K562 (cell line): ENCODE data around the gene CAPN2. TPM values are rescaled to one million over a fixed set of nuclear protein-coding genes. Genes with fewer than 3 reads are reported as not detected.

Experiments
- C11orf30 ChIP-seq: fragments of 450-650 bp; IDR thresholded peaks from 2 replicates; pipeline ENCODE4 v1.6.1; 2016; ENCODE audit warnings: low read depth, mild to moderate bottlenecking
- CCNT2 ChIP-seq: IDR thresholded peaks from 2 replicates; pipeline ENCODE4 v1.6.1; 2011; ENCODE audit warnings: borderline replicate concordance, low read depth, mild to moderate bottlenecking, moderate library complexity, mixed read lengths, low read length; ENCODE audit not compliant: insufficient read length; ENCODE audit errors: extremely low read depth
- CEBPB ChIP-seq: fragments of 450-650 bp; IDR thresholded peaks from 2 replicates; pipeline ENCODE4 v1.6.1; 2016; ENCODE audit warnings: missing genetic modification characterization, missing compliant biosample characterization
- DMBX1 ChIP-seq: fragments of 250-450 bp; sonication (Bioruptor Pico); IDR thresholded peaks from 2 replicates; pipeline ENCODE4 v1.8.0; 2022; ENCODE audit warnings: inconsistent platforms, mild to moderate bottlenecking, moderate library complexity, borderline replicate concordance
- ESRRA ChIP-seq: fragments of 450-650 bp; IDR thresholded peaks from 2 replicates; pipeline ENCODE4 v1.6.1; 2014; ENCODE audit warnings: low read depth, mild to moderate bottlenecking, moderate library complexity, borderline replicate concordance
- JUN ChIP-seq, 2 experiments: sonication (generic) in 1 of 2; formaldehyde crosslinking in 1 of 2; IDR thresholded peaks; 2 replicates each; pipeline versions ENCODE4 v1.6.1 to v1.8.0; 2012 to 2022; ENCODE audit warnings: borderline replicate concordance in 2 of 2, mild to moderate bottlenecking in 2 of 2, improper control_type of control experiment in 1 of 2, low read depth in 1 of 2, low read length in 1 of 2, missing genetic modification reagents in 1 of 2
- KAT8 ChIP-seq: fragments of 450-650 bp; IDR thresholded peaks from 2 replicates; pipeline ENCODE4 v1.6.1; 2016; ENCODE audit warnings: low read depth, mild to moderate bottlenecking
- MAFK ChIP-seq: IDR thresholded peaks from 2 replicates; pipeline ENCODE4 v1.6.1; 2011; ENCODE audit warnings: low read length, improper control_type of control experiment
- MTA1 ChIP-seq: fragments of 450-650 bp; IDR thresholded peaks from 2 replicates; pipeline ENCODE4 v1.6.1; 2017; ENCODE audit warnings: borderline replicate concordance
- MYC ChIP-seq, 2 experiments: fragments of 250-450 bp in 1 of 2; sonication (Bioruptor Pico) in 1 of 2; IDR thresholded peaks; 2 replicates each; pipeline versions ENCODE4 v1.5.1 to v1.6.1; 2012 to 2021; ENCODE audit warnings: low read depth in 2 of 2, borderline replicate concordance in 1 of 2, improper control_type of control experiment in 1 of 2, low read length in 1 of 2, mild to moderate bottlenecking in 1 of 2, moderate library complexity in 1 of 2
- SMARCA5 ChIP-seq: fragments of 450-650 bp; IDR thresholded peaks from 2 replicates; pipeline ENCODE4 v1.6.1; 2016
- TOE1 ChIP-seq, 2 experiments: fragments of 450-650 bp in 1 of 2; sonication (generic) in 1 of 2; formaldehyde crosslinking in 1 of 2; IDR thresholded peaks; 2 replicates each; pipeline versions ENCODE4 v1.7.1 to v1.8.0; 2016 to 2022; ENCODE audit warnings: borderline replicate concordance in 2 of 2, mild to moderate bottlenecking in 2 of 2, antibody characterized with exemption in 1 of 2, inconsistent platforms in 1 of 2, low read depth in 1 of 2, missing genetic modification reagents in 1 of 2, moderate library complexity in 1 of 2
- ZNF133 ChIP-seq: fragments of 250-450 bp; sonication (Bioruptor Pico); IDR thresholded peaks from 2 replicates; pipeline ENCODE4 v1.4.0; 2020; ENCODE audit warnings: mild to moderate bottlenecking
- ZNF431 ChIP-seq: sonication (generic); formaldehyde crosslinking; IDR thresholded peaks from 2 replicates; pipeline ENCODE4 v1.8.0; 2022; ENCODE audit warnings: mild to moderate bottlenecking, missing genetic modification reagents
- ZNF764 ChIP-seq: fragments of 250-450 bp; sonication (Bioruptor Pico); IDR thresholded peaks from 2 replicates; pipeline ENCODE4 v1.4.0; 2020; ENCODE audit warnings: low read depth, mild to moderate bottlenecking, moderate library complexity
- ZZZ3 ChIP-seq: fragments of 450-650 bp; IDR thresholded peaks from 2 replicates; pipeline ENCODE4 v1.6.1; 2016; ENCODE audit warnings: antibody characterized with exemption, mild to moderate bottlenecking, moderate library complexity
- polyA plus RNA-seq, 8 experiments: library from polyadenylated mRNA; depleted of rRNA in 4 of 8; stranded (reverse) in 5 of 8; unstranded in 3 of 8; fragments of >200 nt; fragmentation: Nextera tagmentation in 2 of 8; fragmentation: Illumina TruSeq in 1 of 8; extraction: Ambion mirVana in 2 of 8; extraction: Trizol in 1 of 8; gene quantifications; 2 replicates each; pipeline versions ENCODE4 v1.2.1 to v1.2.3, GENCODE V29; 2011 to 2014; ENCODE audit warnings: inconsistent platforms in 1 of 8, missing spikeins in 1 of 8
- total RNA-seq, 7 experiments: library from RNA; depleted of rRNA in 6 of 7; stranded (reverse); fragments of >200 nt in 6 of 7; fragmentation: Illumina TruSeq in 2 of 7; extraction: Trizol in 2 of 7; gene quantifications; 2 replicates each; pipeline versions ENCODE4 v1.2.1 to v1.2.3, GENCODE V29; 2011 to 2021; ENCODE audit warnings: low replicate concordance in 1 of 7
- TF ChIP-seq, protein P1 (sequence below): fragments of 250-450 bp; sonication (Bioruptor Pico); IDR thresholded peaks from 2 replicates; pipeline ENCODE4 v1.4.0; 2020; ENCODE audit warnings: borderline replicate concordance
- TF ChIP-seq, protein P2 (sequence below), 2 experiments: fragments of 450-650 bp in 1 of 2; IDR thresholded peaks; 2 replicates each; pipeline ENCODE4 v1.6.1; 2011 to 2017; ENCODE audit warnings: low read depth in 2 of 2, antibody characterized with exemption in 1 of 2, borderline replicate concordance in 1 of 2, low read length in 1 of 2, mild to moderate bottlenecking in 1 of 2, mixed read lengths in 1 of 2; ENCODE audit not compliant: control insufficient read depth in 1 of 2
- TF ChIP-seq, protein P3 (sequence below), 2 experiments: fragments of 450-650 bp in 1 of 2; sonication (generic) in 1 of 2; formaldehyde crosslinking; conservative IDR thresholded peaks; 2 replicates each; pipeline versions ENCODE4 v1.4.0 to v1.8.1; 2020 to 2022; ENCODE audit warnings: mild to moderate bottlenecking in 1 of 2, missing genetic modification reagents in 1 of 2

The CAPN2 gene
- total and polyA plus RNA-seq, 9 of the 15 experiments (the other 6 are each of a cell fraction or from before 2014, with no cell fraction given): 24.6 to 157 (median 101) TPM

DNA sequence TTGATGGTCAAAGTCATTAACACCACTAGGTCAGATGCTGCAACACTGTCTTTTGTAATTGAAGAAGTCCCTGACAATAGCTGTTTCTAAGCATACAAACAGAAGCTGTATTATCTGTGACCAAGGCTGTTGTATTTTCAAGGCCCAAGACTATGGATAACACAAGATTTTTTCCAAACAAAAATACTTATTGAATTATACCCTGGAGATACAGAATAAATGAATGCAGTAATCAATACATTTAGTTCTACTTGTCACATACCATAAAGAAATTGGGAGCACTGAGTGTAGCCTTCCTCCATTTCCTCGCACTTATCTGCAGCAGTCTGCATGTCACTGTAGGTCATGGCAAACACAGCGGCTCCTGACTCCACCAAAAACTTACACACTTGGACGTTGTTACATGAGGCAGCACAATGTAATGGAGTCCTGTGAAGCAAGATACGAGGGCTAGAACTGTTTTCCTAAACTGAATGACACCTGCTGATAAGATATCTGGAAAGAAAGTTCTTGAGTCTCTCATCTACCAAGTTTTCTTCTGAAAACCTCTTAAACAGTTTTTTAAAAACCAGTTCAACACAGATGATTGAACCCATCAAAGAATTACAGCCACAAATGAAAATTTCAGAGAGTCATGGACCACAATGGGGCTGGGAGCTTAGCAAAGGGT, 76.5 kb downstream of the CAPN2 start (continued):
- TF ChIP-seq CEBPB (peak; percentile 77), ZZZ3 (0 out of 2 replicates have a peak, but pooled peaks have one; percentile 48), DMBX1 (peak; percentile 98), ZNF133 (CRISPR knock-in tag) (no peak), ESRRA (peak; percentile 61), MTA1 (peak; percentile 88), CCNT2 (peak; percentile 98), SMARCA5 (no peak), JUN (IDR thresholded peaks at IDR 0.05; ENCODE audit: borderline replicate concordance, low read depth, low read length) (peak; percentile 43; the same call in 1 of the 2 replicates), JUN (CRISPR knock-in tag; IDR thresholded peaks at IDR 0.05; ENCODE audit: borderline replicate concordance) (no peak), ZNF764 (CRISPR knock-in tag) (no peak), ZNF431 (peak; percentile 37; the same call in 1 of the 2 replicates), MAFK (peak; percentile 84), C11orf30 (peak; percentile 89), MYC (IDR thresholded peaks at IDR 0.05; ENCODE audit: low read depth, low read length) (peak; percentile 86), MYC (CRISPR knock-in tag; IDR thresholded peaks at IDR 0.05; ENCODE audit: borderline replicate concordance, low read depth) (no peak), TOE1 (IDR thresholded peaks at IDR 0.05; ENCODE audit: borderline replicate concordance) (peak; percentile 79), TOE1 (CRISPR knock-in tag; IDR thresholded peaks at IDR 0.05; ENCODE audit: borderline replicate concordance, low read depth) (no peak), KAT8 (no peak)
- TF ChIP-seq, protein P1, sequence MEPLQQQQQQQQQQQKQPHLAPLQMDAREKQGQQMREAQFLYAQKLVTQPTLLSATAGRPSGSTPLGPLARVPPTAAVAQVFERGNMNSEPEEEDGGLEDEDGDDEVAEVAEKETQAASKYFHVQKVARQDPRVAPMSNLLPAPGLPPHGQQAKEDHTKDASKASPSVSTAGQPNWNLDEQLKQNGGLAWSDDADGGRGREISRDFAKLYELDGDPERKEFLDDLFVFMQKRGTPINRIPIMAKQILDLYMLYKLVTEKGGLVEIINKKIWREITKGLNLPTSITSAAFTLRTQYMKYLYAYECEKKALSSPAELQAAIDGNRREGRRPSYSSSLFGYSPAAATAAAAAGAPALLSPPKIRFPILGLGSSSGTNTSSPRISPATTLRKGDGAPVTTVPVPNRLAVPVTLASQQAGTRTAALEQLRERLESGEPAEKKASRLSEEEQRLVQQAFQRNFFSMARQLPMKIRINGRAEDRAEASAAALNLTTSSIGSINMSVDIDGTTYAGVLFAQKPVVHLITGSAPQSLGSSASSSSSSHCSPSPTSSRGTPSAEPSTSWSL (CRISPR knock-in tag): no peak
- TF ChIP-seq, protein P2, sequence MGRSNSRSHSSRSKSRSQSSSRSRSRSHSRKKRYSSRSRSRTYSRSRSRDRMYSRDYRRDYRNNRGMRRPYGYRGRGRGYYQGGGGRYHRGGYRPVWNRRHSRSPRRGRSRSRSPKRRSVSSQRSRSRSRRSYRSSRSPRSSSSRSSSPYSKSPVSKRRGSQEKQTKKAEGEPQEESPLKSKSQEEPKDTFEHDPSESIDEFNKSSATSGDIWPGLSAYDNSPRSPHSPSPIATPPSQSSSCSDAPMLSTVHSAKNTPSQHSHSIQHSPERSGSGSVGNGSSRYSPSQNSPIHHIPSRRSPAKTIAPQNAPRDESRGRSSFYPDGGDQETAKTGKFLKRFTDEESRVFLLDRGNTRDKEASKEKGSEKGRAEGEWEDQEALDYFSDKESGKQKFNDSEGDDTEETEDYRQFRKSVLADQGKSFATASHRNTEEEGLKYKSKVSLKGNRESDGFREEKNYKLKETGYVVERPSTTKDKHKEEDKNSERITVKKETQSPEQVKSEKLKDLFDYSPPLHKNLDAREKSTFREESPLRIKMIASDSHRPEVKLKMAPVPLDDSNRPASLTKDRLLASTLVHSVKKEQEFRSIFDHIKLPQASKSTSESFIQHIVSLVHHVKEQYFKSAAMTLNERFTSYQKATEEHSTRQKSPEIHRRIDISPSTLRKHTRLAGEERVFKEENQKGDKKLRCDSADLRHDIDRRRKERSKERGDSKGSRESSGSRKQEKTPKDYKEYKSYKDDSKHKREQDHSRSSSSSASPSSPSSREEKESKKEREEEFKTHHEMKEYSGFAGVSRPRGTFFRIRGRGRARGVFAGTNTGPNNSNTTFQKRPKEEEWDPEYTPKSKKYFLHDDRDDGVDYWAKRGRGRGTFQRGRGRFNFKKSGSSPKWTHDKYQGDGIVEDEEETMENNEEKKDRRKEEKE (IDR thresholded peaks at IDR 0.05; ENCODE audit: borderline replicate concordance in 1 of 2, control insufficient read depth in 1 of 2, low read depth in 2 of 2, low read length in 1 of 2): peak in 1 of 2 experiments; percentile 80; a peak in 1 of 4 replicates
- TF ChIP-seq, protein P3, sequence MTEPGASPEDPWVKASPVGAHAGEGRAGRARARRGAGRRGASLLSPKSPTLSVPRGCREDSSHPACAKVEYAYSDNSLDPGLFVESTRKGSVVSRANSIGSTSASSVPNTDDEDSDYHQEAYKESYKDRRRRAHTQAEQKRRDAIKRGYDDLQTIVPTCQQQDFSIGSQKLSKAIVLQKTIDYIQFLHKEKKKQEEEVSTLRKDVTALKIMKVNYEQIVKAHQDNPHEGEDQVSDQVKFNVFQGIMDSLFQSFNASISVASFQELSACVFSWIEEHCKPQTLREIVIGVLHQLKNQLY (CRISPR knock-in tag; conservative IDR thresholded peaks at IDR 0.05): no peak
